Right kidney (tissue), 1 donor: Measurements from ENCODE around the gene TBL1XR1.

Source experiments
- DNase-seq: peaks from one replicate; pipeline ENCODE4 v3.0.0-alpha.2; 2016

The TBL1XR1 gene

GRCh38 chr3:177065285-177066033, 131.8 kb downstream of the TBL1XR1 start:
- no peak for DNase-seq

- DNase-seq, result no peak
Observed at GRCh38 chr3:177062052-177062732, 135.1 kb downstream of the TBL1XR1 start.

GRCh38 chr3:177061369-177061768, 135.9 kb downstream of the TBL1XR1 start:
- DNase-seq, result no peak

GRCh38 chr3:177060492-177060891, 136.8 kb downstream of the TBL1XR1 start:
- no peak for DNase-seq

- DNase-seq, result no peak
Observed at GRCh38 chr3:177058648-177059047, 138.6 kb downstream of the TBL1XR1 start.

GRCh38 chr3:177057768-177058167, 139.5 kb downstream of the TBL1XR1 start:
- DNase-seq, result no peak

- no peak for DNase-seq
Observed at GRCh38 chr3:177056927-177057326, 140.4 kb downstream of the TBL1XR1 start.

GRCh38 chr3:177055605-177056571, 141.4 kb downstream of the TBL1XR1 start:
- no peak for DNase-seq

GRCh38 chr3:177053107-177053506, 144.2 kb downstream of the TBL1XR1 start:
- no peak for DNase-seq

- no peak for DNase-seq
Observed at GRCh38 chr3:177051411-177051810, 145.9 kb downstream of the TBL1XR1 start.

- DNase-seq, result no peak
Observed at GRCh38 chr3:177050501-177051237, 146.6 kb downstream of the TBL1XR1 start.

GRCh38 chr3:177045767-177046166, 151.5 kb downstream of the TBL1XR1 start:
- no peak for DNase-seq

GRCh38 chr3:177045222-177045621, 152.1 kb downstream of the TBL1XR1 start:
- DNase-seq, result no peak

- no peak for DNase-seq
Observed at GRCh38 chr3:177041730-177042551, 155.3 kb downstream of the TBL1XR1 start.

- no peak for DNase-seq
Observed at GRCh38 chr3:177041021-177041729, 156.1 kb downstream of the TBL1XR1 start.

- DNase-seq, result no peak
Observed at GRCh38 chr3:177039490-177040274, 157.6 kb downstream of the TBL1XR1 start.

- DNase-seq, result no peak
Observed at GRCh38 chr3:177037241-177037640, 160.0 kb downstream of the TBL1XR1 start.

- DNase-seq, result no peak
Observed at GRCh38 chr3:177035676-177036075, 161.6 kb downstream of the TBL1XR1 start.

GRCh38 chr3:177034832-177035475, 162.3 kb downstream of the TBL1XR1 start:
- no peak for DNase-seq
